T-helper 17 cell (primary cell): ENCODE data around the gene ASAP2. TPM values are rescaled to one million over a fixed set of nuclear protein-coding genes. Genes with fewer than 3 reads are reported as not detected.
"Not testable (repeated sequence)": the region's sequence is repeated elsewhere in the genome, so short reads cannot be mapped to it uniquely, and the experiment has no call there.

ENCODE experiments used
- ATAC-seq: fragments of 150-1000 bp; cut with Tn5 transposase; 2 replicates; pipeline ENCODE4 v1.10.0; 2021; ENCODE audit warnings: mild to moderate bottlenecking, moderate library complexity
- DNase-seq, 3 donors: peaks; one replicate each; pipeline versions ENCODE4 v3.0.0 to v3.0.0-alpha.2; 2020 to 2021
- H3K9me3 ChIP-seq: one replicate; pipeline ENCODE4 v1.7.0; 2013; ENCODE audit warnings: low read length, mild to moderate bottlenecking; ENCODE audit not compliant: control insufficient read depth, poor library complexity, severe bottlenecking
- H3K27ac Mint-ChIP-seq: one replicate; pipeline ENCODE4 v1.8.0; 2022; ENCODE audit warnings: mild to moderate bottlenecking, moderate library complexity, mixed read lengths
- H3K27me3 Mint-ChIP-seq: one replicate; pipeline ENCODE4 v1.8.0; 2022; ENCODE audit warnings: mixed read lengths
- H3K36me3 Mint-ChIP-seq: one replicate; pipeline ENCODE4 v1.8.0; 2022; ENCODE audit warnings: low read depth, mixed read lengths
- H3K4me1 Mint-ChIP-seq: one replicate; pipeline ENCODE4 v1.8.0; 2022; ENCODE audit warnings: mild to moderate bottlenecking, mixed read lengths
- H3K4me3 Mint-ChIP-seq: one replicate; pipeline ENCODE4 v1.8.0; 2022; ENCODE audit warnings: mild to moderate bottlenecking, moderate library complexity, mixed read lengths
- total RNA-seq, 4 donors: library from RNA in 2 of 4; stranded (reverse) in 2 of 4; gene quantifications; one replicate each; pipeline ENCODE4 v1.2.3 and lab custom pipeline; 2022 to 2026

ASAP2 gene
- total RNA-seq, 2 donors from 2014 or later = 0.75 to 14.8 TPM

DNA sequence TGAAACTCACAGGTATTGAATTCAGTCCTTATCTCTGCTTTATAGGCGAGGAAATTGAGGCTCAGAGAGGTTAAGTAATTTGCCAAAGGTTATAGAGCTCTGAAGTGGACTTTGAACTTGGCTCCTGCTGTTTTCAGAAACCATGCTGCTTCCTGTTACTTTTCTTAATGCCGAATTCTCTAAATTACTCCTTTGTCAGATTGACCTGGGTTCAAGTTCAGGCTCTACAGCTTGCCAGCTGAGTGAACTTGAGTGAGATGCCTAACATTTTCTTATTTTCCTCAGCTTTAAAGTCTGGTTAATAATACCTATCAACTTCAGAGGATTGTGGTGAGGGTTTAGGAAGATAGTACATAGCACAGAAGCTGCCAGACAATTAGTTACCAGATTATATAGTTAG, 3.4 kb downstream of the ASAP2 start:
- no peak for ATAC-seq
- Mint-ChIP-seq H3K27me3 (peaks cover 57% of the 10 kb centered on the region), H3K4me1 (peaks cover 4% of the 10 kb centered on the region), H3K27ac (no peak overlapping the region), H3K36me3 (peaks cover 5% of the 10 kb centered on the region), H3K4me3 (no peak overlapping the region)
- DNase-seq = no peak
- no peaks in the 10 kb centered on the region for H3K9me3 ChIP-seq

GRCh38 chr2:9211496-9211895, 4.9 kb downstream of the ASAP2 start:
- ATAC-seq = no peak

GRCh38 chr2:9212010-9212635, 5.5 kb downstream of the ASAP2 start:
- DNase-seq (no peak), ATAC-seq (no peak)
- H3K9me3 ChIP-seq = no peaks in the 10 kb centered on the region
- Mint-ChIP-seq H3K36me3 (peaks cover 5% of the 10 kb centered on the region), H3K27me3 (peaks cover 58% of the 10 kb centered on the region), H3K27ac (no peak overlapping the region), H3K4me3 (no peak overlapping the region), H3K4me1 (peaks cover 6% of the 10 kb centered on the region)

More at GRCh38 chr2:9211496-9211895, 4.9 kb downstream of the ASAP2 start:
- no peak for DNase-seq
- Mint-ChIP-seq H3K4me3 (no peak overlapping the region), H3K27ac (no peak overlapping the region), H3K36me3 (peaks cover 5% of the 10 kb centered on the region), H3K27me3 (peaks cover 56% of the 10 kb centered on the region), H3K4me1 (peaks cover 6% of the 10 kb centered on the region)
- H3K9me3 ChIP-seq = no peaks in the 10 kb centered on the region

DNA sequence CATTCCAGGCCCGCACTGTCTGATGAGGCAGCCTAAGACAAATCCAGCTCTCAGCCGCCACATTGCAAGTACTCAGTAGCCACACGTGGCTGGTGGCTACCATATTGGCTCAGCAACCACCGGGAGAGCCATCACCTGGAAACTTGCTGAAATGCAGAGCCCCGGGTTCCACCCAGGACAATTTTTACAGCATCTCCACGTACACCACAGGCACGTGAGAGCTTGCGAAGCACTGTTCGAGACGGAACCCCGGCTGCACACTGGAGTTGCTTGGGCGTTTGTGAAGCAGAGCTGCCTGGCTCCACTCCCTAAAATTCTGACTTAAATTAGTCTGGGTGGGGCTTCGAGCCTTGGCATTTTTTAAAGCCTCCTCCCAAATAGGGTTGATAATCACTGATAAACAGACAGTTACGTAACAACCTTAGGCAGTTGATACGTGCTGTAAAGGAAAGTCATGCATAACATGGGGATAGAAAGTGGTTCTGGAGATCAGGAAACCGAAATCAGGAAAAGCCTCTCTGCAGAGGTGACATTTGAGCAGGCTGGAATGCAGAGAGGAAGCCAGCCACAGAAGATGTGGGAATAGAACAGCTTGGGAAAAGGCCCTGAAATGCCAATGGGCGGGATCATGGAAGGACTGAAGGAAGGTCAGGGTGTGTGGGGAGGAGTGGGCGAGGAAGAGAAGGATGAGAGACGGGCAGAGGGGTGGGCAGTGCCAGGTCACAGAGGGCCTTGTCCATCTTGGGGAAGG, 6.2 kb downstream of the ASAP2 start:
- Mint-ChIP-seq H3K36me3 (peaks cover 5% of the 10 kb centered on the region), H3K27me3 (peaks cover 64% of the 10 kb centered on the region), H3K27ac (no peak overlapping the region), H3K4me1 (peaks cover 7% of the 10 kb centered on the region), H3K4me3 (no peak overlapping the region)
- ATAC-seq (no peak), DNase-seq (no peak)
- H3K9me3 ChIP-seq = no peaks in the 10 kb centered on the region

DNA sequence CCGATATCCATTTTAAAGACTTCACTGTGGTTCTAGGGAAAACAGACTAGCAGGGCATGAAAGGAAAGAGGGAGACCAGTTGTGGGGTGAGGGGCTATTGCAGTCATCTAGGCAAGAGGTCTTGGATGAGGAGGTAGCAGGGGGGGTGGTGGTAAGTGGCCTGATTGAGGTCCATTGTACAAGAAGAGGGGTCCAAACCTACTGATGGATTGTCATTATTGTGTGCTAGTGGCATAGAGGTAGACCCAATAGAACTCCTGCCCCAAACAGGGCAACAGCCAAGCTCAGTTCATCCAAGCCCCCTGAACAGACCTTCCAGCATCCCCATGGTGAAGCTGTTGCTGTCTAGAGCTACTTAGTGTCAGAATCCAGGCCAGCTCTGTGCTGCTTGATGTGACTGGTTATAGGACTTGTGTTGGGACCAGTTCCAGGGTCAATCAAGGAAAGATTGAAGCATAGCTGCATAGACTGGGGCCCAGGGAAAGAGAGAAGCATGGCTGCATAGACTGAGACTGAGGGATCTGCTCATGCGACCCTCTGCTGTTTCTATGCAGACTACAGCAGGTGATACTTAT, 7.0 kb downstream of the ASAP2 start:
- H3K36me3 Mint-ChIP-seq = peaks cover 7% of the 10 kb centered on the region
- DNase-seq (no peak), ATAC-seq (no peak)
- H3K27ac Mint-ChIP-seq = no peak overlapping the region
- H3K9me3 ChIP-seq = no peaks in the 10 kb centered on the region
- H3K27me3 Mint-ChIP-seq = peaks cover 57% of the 10 kb centered on the region
- no peak overlapping the region for H3K4me3 Mint-ChIP-seq
- H3K4me1 Mint-ChIP-seq = peaks cover 4% of the 10 kb centered on the region

DNA sequence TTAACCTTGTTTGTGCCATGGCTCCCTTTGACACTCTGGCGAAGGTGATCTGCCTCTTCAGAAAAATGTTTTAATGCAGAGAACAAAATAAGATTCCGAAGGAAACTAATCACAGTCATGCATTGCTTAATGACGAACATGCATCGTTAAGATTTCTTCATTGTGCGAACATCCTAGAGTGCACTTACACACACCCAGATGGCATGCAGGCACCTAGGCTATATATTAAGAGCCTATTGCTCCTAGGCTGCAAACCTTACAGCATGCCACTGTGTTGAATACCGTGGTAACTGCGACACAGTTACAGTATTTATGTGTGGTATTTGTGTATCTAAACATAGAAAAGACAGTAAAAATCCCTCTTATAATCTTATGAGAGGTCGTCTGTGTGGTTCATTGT, 8.3 kb downstream of the ASAP2 start:
- no peak overlapping the region for H3K4me3 Mint-ChIP-seq
- peaks cover 4% of the 10 kb centered on the region for H3K4me1 Mint-ChIP-seq
- H3K36me3 Mint-ChIP-seq = peaks cover 7% of the 10 kb centered on the region
- H3K27ac Mint-ChIP-seq = no peak overlapping the region
- H3K27me3 Mint-ChIP-seq = peaks cover 53% of the 10 kb centered on the region
- DNase-seq (no peak), ATAC-seq (no peak)
- no peaks in the 10 kb centered on the region for H3K9me3 ChIP-seq

DNA sequence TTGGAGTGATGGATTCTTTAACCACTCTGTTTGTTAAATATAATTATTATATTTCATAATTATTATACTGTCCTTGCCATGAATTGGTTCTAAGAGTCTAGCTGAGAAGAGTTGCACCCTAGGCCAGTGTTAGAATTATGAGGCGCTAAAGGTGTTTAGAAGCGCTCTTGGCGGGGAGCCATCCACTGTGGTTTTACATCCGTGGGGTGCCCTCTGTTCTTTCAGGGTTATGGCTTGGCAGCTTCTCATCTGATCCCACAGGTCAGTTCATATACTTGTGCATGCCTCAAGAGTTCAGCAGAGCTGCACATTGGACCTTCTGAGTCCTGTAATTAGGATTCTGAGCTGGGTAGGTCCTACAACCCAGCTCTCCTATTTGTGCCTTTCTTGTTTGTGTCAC, 9.1 kb downstream of the ASAP2 start:
- peaks cover 47% of the 10 kb centered on the region for H3K27me3 Mint-ChIP-seq
- DNase-seq (no peak), ATAC-seq (no peak)

GRCh38 chr2:9216143-9216542, 9.5 kb downstream of the ASAP2 start:
- not testable (repeated sequence) for H3K4me3 Mint-ChIP-seq, H3K27ac Mint-ChIP-seq, DNase-seq, H3K36me3 Mint-ChIP-seq, ATAC-seq, H3K4me1 Mint-ChIP-seq, H3K9me3 ChIP-seq
- peaks cover 52% of the 10 kb centered on the region for H3K27me3 Mint-ChIP-seq

More for the DNA sequence above, 9.1 kb downstream of the ASAP2 start:
- H3K9me3 ChIP-seq = no peaks in the 10 kb centered on the region
- peaks cover 7% of the 10 kb centered on the region for H3K36me3 Mint-ChIP-seq
- no peak overlapping the region for H3K27ac Mint-ChIP-seq
- H3K4me1 Mint-ChIP-seq = peaks cover 4% of the 10 kb centered on the region
- no peak overlapping the region for H3K4me3 Mint-ChIP-seq

GRCh38 chr2:9217838-9218770, 11.5 kb downstream of the ASAP2 start:
- ATAC-seq = no peak

DNA sequence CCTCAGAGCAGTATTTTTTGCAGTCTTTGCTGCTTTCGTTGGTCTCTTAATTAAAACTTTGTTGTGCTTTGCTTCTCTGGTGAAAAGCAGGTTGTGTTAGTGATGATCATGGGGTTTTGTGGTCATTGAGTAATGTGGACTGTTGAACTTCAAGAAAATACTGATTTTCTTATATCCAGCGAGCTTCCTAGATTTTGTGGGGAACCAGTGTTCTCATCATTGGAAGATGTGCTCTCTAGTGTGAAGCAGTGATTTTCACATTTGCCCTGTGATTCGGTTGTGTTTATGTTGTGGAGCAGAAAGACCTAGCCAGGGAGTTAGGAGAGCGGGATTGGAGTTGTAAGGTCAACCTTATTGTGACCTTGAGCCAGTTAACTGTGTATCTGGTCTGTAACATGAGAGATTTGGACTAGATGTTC, 12.4 kb downstream of the ASAP2 start:
- Mint-ChIP-seq H3K4me1 (peaks cover 4% of the 10 kb centered on the region), H3K36me3 (peaks cover 2% of the 10 kb centered on the region), H3K4me3 (no peak overlapping the region), H3K27ac (no peak overlapping the region), H3K27me3 (peaks cover 32% of the 10 kb centered on the region)
- H3K9me3 ChIP-seq = no peaks in the 10 kb centered on the region
- ATAC-seq = no peak
- no peak for DNase-seq

More at GRCh38 chr2:9217838-9218770, 11.5 kb downstream of the ASAP2 start:
- H3K27ac Mint-ChIP-seq = no peak overlapping the region
- no peak for DNase-seq
- H3K4me1 Mint-ChIP-seq = peaks cover 4% of the 10 kb centered on the region
- H3K27me3 Mint-ChIP-seq = peaks cover 37% of the 10 kb centered on the region
- peaks cover 4% of the 10 kb centered on the region for H3K36me3 Mint-ChIP-seq
- H3K9me3 ChIP-seq = no peaks in the 10 kb centered on the region
- H3K4me3 Mint-ChIP-seq = no peak overlapping the region

GRCh38 chr2:9220201-9220600, 13.6 kb downstream of the ASAP2 start:
- peaks cover 2% of the 10 kb centered on the region for H3K36me3 Mint-ChIP-seq
- no peak overlapping the region for H3K4me3 Mint-ChIP-seq
- ATAC-seq (no peak), DNase-seq (no peak)
- H3K27me3 Mint-ChIP-seq = peaks cover 37% of the 10 kb centered on the region
- H3K4me1 Mint-ChIP-seq = peaks cover 4% of the 10 kb centered on the region
- H3K9me3 ChIP-seq = no peaks in the 10 kb centered on the region
- no peak overlapping the region for H3K27ac Mint-ChIP-seq

GRCh38 chr2:9221223-9221622, 14.6 kb downstream of the ASAP2 start:
- DNase-seq (no peak), ATAC-seq (no peak)
- Mint-ChIP-seq H3K4me3 (no peak overlapping the region), H3K27ac (no peak overlapping the region), H3K36me3 (peaks cover 6% of the 10 kb centered on the region), H3K27me3 (peaks cover 40% of the 10 kb centered on the region), H3K4me1 (peaks cover 2% of the 10 kb centered on the region)
- H3K9me3 ChIP-seq = no peaks in the 10 kb centered on the region
